GM08714 (cell line): Measurements from ENCODE around the gene HDAC4.

Source experiments
- H3K4me3 ChIP-seq: fragments of 200-500 bp; sonication (Bioruptor generic); 2 replicates; pipeline ENCODE4 v1.5.1; 2014; ENCODE audit warnings: mild to moderate bottlenecking, low read length, inconsistent platforms
- ZNF274 ChIP-seq: IDR thresholded peaks from 2 replicates; pipeline ENCODE4 v1.6.1; 2012; ENCODE audit warnings: mild to moderate bottlenecking, low read depth, low read length

Gene HDAC4

DNA sequence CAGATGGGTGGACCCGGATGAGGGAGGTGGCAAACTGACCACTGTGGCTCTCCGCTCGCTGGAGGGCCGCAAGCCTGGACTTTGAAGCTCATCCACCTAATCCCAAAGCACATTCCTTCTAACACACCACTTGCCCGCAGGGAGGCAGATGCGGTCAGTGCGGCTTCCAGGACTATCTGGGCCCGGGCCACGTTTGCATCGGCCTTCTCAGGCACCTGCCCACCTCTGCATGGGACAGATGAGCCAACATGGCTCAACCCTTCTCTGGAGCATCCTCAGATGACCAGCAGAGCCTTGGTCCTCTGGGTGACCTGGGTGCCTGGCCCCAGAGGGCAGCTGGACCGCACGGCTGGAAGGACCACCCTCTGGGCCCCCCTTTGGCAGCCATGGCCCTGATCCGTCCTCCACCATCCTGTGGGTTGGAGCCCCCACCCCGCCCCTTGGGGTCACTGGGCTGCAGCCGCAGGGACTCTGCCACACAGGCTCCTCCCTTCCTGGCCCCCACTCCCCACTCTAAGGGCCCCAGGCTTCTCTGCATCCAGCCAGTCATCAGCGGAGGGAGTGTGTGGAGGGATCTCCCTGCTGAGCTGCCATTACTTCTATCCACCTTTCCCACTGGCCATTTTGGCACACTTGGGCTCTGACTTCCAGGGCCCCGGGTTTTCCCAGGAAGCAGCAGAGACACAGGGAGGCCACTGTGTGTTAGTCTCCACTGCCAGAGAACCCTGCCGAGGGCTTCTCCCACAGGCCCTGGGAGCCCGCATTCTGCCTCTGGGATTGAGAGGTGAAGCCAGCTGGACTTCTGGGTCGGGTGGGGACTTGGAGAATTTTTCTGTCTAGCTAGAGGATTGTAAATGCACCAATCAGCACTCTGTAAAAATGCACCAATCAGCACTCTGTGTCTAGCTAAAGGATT, 12.3 kb downstream of the HDAC4 start:
- H3K4me3 ChIP-seq = no peak overlapping the region
- TF ChIP-seq ZNF274 = no peak

DNA sequence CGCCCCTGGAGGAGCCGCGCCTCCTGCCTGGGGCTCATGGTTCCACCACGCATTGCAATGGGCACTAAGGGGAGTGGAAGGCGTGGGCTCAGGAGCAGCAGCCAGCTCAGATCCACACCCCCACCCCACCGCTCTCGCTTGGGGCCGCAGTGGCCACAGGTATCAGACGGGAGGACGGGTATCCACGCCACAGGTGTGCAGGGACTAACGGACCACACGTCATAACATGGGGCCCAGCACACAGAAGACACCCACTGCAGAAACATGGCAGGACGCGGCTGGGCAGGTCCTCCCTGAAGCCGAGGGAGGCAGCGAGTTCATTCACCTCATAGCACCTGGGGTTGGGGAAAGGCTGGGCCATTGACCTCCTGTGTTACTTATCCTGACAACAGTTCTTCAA, 13.0 kb downstream of the HDAC4 start:
- H3K4me3 ChIP-seq = no peak overlapping the region
- no peak for TF ChIP-seq ZNF274

DNA sequence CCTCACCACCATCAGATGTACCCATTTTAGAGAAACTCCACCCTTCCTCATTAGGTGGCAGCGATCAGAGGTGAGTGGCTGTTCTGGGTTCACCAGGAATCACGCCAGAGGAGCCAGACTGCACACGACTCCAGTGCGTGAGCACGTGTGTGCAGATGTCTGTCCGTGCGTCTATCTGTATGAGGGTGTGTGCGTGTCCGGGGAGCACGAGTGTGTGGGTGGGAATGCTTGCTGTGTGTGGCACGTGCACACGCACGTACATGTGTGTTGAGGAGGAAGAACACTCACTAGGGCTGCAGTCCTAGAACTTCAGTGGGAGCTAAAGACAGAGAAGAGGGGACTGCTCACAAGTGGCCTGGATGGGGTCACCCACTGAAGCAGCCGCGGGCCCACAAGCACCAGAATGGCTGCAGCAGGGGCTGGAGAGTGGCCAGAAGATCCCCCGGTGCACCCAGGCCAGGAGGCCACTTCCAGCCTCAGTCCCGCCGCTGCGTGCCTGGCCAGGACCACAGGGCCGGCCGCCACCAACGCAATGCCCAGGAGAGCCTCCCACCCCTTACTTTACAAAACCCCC, 13.9 kb downstream of the HDAC4 start:
- TF ChIP-seq ZNF274 = no peak
- H3K4me3 ChIP-seq = no peak overlapping the region

DNA sequence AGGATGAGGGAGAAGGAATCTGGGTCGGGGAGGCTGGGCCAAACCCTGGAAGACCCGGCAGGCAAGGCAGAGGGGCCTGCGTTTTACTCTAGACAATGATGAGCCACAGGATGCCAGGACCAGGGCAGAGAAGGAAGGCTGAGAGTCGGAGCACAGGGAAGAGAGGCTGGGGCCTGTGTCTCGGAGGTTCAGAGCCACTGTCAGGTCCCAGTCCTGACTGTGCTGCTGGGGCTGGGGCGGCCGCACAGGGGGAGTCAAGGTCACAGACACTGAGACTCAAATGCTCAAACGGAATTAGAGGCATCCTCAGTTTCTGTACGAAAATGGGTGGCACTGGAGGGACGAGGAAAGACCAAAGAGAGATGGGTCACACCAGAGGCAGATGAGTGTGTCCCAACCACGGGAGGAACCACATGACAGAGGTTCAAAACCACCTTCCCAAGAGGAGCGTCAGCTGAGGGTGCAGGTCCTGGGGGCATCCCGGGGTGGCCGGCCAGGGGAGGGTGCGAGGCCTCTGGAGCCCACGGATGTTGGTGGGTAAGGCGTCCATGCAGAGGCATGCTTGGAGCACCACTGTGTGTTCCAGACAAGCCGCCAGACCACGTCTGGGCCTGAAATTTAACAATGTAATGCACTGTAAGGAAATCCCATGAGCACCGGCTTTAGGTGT, 14.7 kb downstream of the HDAC4 start:
- no peak for TF ChIP-seq ZNF274
- H3K4me3 ChIP-seq = no peak overlapping the region

DNA sequence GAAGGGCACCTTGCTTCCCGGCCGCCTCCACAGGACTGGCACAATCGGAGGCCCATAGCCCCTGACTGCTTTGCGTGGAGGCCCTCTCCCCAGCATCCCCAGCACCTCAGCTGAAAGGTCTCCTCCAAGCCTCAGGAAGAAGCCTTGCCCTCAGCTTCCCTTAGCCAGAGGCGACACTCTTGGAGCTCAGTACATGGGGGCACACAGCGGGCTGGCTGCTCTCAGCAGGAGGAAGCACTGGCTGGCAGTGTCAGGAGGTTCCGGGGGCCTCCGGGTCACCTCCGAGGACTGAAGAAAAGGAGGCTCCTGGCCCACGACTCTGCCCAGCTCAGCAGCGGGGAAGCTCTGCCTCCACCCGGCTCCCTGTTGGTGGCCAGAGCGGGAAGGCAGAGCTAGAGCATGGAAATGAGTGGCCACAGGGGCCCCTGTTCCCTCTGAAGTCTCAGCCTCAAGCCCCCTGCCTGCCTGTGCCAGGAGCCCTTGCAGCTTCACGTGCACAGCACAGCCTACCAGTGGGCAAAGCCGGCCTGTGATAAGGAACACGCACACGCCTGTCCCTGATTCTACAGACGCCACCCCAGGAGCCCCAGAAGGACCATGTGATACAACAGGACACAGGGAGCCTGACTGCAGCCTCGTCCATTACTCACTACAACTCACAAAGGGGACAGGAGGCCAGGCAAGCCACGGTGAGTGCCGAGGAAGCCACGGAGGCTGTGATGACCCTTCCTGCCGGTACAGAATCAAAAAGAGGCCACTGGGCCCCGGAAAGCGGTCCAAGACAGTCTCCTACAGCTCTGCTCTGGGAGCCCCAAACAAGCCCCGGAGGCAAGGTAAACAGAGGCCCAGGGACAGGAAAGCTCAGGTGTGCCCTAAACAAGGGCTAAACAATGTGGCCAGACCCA, 15.5 kb downstream of the HDAC4 start:
- no peak for TF ChIP-seq ZNF274

DNA sequence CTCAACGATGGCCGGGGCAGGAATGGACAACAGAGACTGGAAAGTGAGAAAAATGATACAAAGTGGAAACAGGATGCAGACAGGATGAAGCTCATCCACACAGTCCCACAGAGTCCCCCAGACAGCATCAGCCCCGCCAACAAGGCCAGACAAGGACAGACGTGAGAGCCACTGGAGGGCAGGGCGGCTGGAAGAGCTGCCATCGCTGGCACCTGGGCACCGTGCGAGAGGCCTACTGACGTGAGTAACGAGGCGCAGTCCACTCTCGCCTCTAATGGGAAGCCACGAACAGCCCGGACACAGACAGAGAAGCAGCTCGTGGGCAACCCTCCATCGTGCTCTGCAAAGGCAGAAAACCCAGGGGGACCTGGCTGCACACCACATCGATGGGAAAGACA, 17.1 kb downstream of the HDAC4 start:
- no peak for TF ChIP-seq ZNF274
- no peak overlapping the region for H3K4me3 ChIP-seq

More for the DNA sequence above, 15.5 kb downstream of the HDAC4 start:
- no peak overlapping the region for H3K4me3 ChIP-seq

DNA sequence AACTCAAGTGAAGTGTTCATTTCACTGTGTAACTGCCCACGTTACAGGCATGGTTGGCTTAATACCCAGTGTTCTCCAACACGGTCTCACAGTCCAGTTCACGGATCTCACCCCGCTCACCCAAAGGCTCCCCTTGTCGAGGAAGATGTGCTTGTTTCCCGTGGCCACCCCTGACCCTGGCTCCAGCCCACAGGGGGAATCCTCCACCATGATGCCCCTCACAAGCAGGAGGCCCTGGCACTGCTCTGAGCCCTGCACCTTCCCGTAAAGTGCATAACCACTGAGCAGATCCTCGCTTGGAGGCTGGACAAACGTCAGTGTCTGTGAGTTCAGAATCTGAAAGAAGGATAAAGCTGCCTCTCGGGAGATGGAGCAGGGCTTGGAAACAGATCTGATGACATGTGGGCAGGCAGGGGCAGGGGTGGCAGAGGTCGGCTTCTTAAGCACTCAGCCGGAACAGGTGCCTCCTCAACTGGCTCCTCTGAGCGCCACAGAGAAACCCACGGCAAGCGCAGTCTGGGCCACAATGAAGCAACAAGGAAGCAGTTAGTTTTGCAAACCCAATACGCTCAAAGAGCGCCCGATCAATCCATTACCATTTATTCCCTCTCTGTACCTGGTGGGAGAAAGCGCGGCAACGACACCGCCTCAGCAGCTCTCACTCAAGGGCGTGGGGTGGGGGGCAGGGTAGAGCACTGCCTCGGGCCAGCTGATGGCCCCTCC, 17.6 kb downstream of the HDAC4 start:
- H3K4me3 ChIP-seq = no peak overlapping the region
- TF ChIP-seq ZNF274 = no peak

DNA sequence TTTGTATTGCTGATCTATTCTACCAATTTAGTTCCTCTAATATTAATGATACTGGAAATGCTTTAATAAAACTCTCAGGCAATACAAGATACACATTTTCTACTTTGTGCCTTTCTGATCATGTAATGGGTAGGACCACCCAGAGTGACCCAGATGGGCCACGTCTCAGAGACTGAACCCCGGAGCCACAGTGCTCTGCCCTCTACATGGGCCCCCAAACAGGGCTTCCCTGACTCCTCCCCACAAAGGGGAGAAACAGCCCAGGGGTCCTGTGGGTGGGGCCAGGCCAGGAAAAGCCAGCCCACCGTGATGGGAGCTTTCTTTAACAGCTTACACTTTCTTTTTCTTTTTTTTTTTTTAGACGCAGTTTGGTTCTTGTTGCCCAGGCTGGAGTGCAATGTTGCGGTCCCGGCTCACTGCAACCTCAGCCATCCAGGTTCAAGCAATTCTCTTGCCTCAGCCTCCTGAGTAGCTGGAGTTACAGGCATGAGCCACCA, 18.4 kb downstream of the HDAC4 start:
- no peak for TF ChIP-seq ZNF274
- H3K4me3 ChIP-seq = no peak overlapping the region

DNA sequence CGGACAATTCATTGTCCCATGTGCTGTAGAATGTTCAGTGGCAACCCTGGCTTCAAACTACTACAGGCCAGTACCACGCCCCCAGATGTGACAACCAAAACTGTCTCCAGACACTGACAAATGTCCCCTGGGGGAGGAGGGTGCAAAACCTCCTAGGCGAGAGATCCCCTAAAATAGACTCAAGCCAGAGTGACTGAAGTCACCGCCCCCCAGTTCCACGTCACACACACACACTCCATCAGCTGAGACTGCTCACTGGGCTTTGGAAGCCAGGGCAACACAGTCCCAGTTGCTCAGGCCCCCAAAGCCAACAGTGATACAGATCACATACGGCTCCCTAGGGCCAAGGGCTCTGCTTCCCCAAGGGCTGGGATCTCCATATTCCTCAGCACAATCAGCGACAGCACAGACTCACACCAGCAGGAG, 19.1 kb downstream of the HDAC4 start:
- no peak overlapping the region for H3K4me3 ChIP-seq
- TF ChIP-seq ZNF274 = no peak

DNA sequence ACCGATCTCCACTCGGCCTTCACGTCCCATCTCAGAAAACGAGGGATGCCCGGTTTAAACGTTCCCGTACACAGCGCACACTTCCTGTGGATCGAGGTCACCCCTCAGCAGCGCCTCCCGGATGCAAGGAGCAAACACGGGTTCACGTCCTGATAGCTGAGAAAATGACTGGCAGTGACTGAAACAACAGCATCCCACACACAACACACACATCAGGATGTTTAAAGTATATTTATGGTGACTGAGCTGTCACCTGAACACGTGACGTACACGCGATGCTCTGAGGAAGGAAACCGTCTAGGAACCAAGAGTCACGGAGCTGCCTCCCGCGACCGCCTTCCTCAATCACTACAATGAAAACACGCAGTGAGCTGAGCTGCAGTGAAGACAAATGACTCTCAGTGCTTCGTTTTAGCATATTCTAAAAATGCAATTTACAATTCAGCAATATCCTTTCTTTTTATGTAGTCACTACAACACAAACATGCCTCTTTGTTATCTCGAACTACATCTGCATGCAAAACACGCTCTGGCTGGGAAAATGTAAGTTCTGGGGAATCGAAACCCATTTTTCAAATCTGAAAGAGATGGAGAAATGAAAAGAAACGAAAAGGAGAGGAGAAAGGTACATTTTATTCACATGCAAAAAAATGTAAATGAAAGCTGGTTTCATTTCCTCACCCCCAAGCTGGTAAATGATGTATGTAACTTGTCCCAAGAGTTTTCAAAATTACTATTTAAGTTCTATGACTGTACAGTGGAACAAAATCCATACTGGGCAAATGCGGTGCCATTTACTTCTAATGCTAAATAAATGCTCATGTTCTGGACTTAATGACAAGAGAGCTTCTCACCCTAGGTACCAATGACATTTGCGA, 19.8 kb downstream of the HDAC4 start:
- TF ChIP-seq ZNF274 = no peak
- H3K4me3 ChIP-seq = peak overlapping the region; percentile 3; the same call in 1 of the 2 replicates

DNA sequence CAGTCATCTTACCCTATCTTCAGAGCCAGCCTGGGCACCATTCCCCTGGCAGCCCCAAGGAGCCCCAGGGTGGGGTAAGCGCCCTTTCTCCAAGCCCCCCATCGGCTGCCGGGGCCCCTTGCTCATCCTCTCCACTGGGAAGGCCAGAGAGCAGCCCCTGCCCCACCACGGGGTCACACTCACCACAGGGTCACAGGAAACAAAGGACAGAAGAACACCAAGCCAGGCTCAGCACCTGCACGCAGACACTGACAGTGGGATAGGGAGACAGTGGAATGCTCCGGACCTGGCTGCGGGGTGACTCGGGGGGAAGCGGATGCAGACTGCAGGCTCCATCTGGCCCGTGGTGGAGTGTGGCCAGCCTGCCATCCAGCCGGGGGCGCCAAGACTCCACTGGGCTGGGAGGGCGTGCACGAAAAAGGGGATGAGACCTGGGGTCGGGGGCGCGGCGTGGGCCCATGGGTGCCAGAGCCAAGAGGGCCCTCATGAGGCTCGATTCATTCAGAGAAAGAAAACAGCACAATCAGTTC, 21.1 kb downstream of the HDAC4 start:
- H3K4me3 ChIP-seq = no peak overlapping the region
- TF ChIP-seq ZNF274 = no peak
